ENCODE data around the gene ADGRF4.

DNA sequence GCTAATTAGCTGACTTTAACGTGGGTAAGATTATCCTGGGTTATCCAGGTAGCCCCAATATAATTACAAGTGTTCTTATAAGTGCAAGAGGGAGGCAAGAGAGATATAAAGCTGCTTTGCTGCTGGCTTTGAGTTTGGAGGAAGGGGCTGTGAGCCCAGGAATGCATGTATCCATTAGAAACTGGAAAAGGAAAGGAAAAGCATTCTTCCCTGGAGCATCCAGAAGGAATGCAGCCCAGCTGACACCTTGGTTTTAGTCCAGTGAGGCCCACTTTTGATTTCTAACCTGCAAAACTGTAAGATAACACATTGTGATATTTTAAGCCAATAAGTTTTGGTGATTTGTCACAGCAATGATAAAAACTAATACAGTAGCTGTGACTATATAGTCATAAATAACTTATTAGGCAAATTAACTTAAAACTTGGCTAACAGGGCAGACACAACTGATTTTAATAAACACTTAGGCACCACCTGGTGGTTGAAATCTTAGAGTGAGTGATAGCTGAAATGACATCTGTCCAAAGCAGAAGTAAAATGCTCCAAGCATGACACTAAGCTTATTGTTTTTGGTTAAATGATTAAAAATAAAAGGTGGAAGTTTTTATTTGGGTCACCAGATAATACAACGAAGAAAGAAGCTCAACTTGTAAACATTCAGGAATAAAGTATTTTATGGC, 35.6 kb downstream of the ADGRF4 start:
- TF ChIP-seq CTCF (IDR thresholded peaks at IDR 0.05; ENCODE audit: insufficient read depth, low read depth, low read length) (peak; percentile 23), EZH2 (IDR thresholded peaks at IDR 0.05; ENCODE audit: insufficient read depth, low read length) (no peak)
